Spleen (tissue), 11 donors: ENCODE data around the gene GMCL2. TPM values are rescaled to one million over a fixed set of nuclear protein-coding genes. Genes with fewer than 3 reads are reported as not detected.

Experiments used
- DNase-seq: peaks from one replicate; pipeline ENCODE4 v3.0.0-alpha.2; 2020
- H3K27ac ChIP-seq, 8 donors: fragments of 200-600 bp; sonication (generic) in 7 of 8; 1 replicate in 4 of 8; 2 replicates in 4 of 8; pipeline versions ENCODE4 v1.5.0 to v1.8.0; 2016 to 2021; ENCODE audit warnings: inconsistent platforms in 4 of 8, mild to moderate bottlenecking in 4 of 8, moderate library complexity in 1 of 8
- H3K27me3 ChIP-seq, 7 donors: fragments of 200-600 bp; sonication (generic) in 6 of 7; replicated peaks in 1 of 7; 1 replicate in 4 of 7; 2 replicates in 3 of 7; pipeline versions ENCODE4 v1.5.0 to v1.8.0; 2016 to 2021; ENCODE audit warnings: inconsistent platforms in 3 of 7, mild to moderate bottlenecking in 1 of 7
- H3K36me3 ChIP-seq, 6 donors: fragments of 200-600 bp; sonication (generic) in 5 of 6; 1 replicate in 4 of 6; 2 replicates in 2 of 6; pipeline versions ENCODE4 v1.5.0 to v1.8.0; 2016 to 2021; ENCODE audit warnings: inconsistent platforms in 2 of 6
- H3K4me1 ChIP-seq, 6 donors: fragments of 200-600 bp; sonication (generic) in 5 of 6; 1 replicate in 3 of 6; 2 replicates in 3 of 6; pipeline versions ENCODE4 v1.5.0 to v1.8.0; 2016 to 2021; ENCODE audit warnings: inconsistent platforms in 3 of 6
- H3K4me3 ChIP-seq, 8 donors: fragments of 200-600 bp; sonication (generic) in 7 of 8; 1 replicate in 4 of 8; 2 replicates in 4 of 8; pipeline versions ENCODE4 v1.5.0 to v1.8.0; 2016 to 2021; ENCODE audit warnings: inconsistent platforms in 4 of 8, mild to moderate bottlenecking in 4 of 8, moderate library complexity in 2 of 8
- H3K9me3 ChIP-seq, 8 donors: fragments of 200-600 bp; sonication (generic) in 7 of 8; 1 replicate in 4 of 8; 2 replicates in 4 of 8; pipeline versions ENCODE4 v1.5.0 to v1.8.0; 2016 to 2021; ENCODE audit warnings: inconsistent platforms in 4 of 8
- POLR2A ChIP-seq, 3 donors: fragments of 450-650 bp; IDR thresholded peaks; one replicate each; pipeline ENCODE4 v1.5.1; 2017; ENCODE audit warnings: antibody characterized with exemption in 3 of 3, mild to moderate bottlenecking in 1 of 3
- POLR2AphosphoS5 ChIP-seq, 3 donors: sonication (generic); formaldehyde crosslinking; IDR thresholded peaks; one replicate each; pipeline ENCODE4 v1.5.1; 2017; ENCODE audit warnings: antibody characterized with exemption in 3 of 3
- WGBS, 5 donors: extraction: QIAGEN DNeasy Blood & Tissue Kit in 3 of 5; methylation state at CpG; one replicate each; pipeline versions ENCODE4 v1.1.5 to v1.1.7; 2013 to 2018; 5-methylcytosine and 5-hydroxymethylcytosine counted together
- intact Hi-C: fragments of 100-400 bp; cut with DNase I; formaldehyde crosslinking; loops from one replicate; pipeline ENCODE4 v1.15.0; 2023; ENCODE audit warnings: low total_unique reads
- polyA plus RNA-seq, 3 donors: library from polyadenylated mRNA; stranded (reverse); fragments of 200-250 nt; gene quantifications; one replicate each; pipeline ENCODE4 v1.2.1, GENCODE V29; 2013
- total RNA-seq, 7 donors: library from RNA; depleted of rRNA in 3 of 7; stranded (reverse); fragments of >200 nt in 3 of 7; fragmentation: NEBNext Ultra II Directional in 4 of 7; extraction: Animal tissue kit (Norgen Biotek cat#: 25700) in 4 of 7; gene quantifications; one replicate each; pipeline versions ENCODE4 v1.1.0 to v1.2.1, GENCODE V29; 2016 to 2021
- TF ChIP-seq, protein P1 (sequence below), 11 experiments: fragments of 200-600 bp in 7 of 11; fragments of 450-650 bp in 4 of 11; sonication (generic) in 4 of 11; IDR thresholded peaks in 8 of 11; conservative IDR thresholded peaks in 3 of 11; 1 replicate in 7 of 11; 2 replicates in 4 of 11; pipeline versions ENCODE4 v1.4.0 to v1.8.0; 2016 to 2021; ENCODE audit warnings: antibody characterized with exemption in 11 of 11, inconsistent platforms in 4 of 11, mild to moderate bottlenecking in 1 of 11
- donor health status: healthy with polysubstance abuse.
- donor health status: DM: no; HTN: no; CAD: no; lungs with moderate emphysema.
- donor health status: DM: no; HTN: no; CAD: no.
- donor health status: Bipolar disorder and iron deficiency.
- donor health status: healthy.
- donor health status: DM: no; HTN: no; CAD: no.
- donor health status: DM: yes; HTN: yes; CAD: no.

Gene GMCL2
- total and polyA plus RNA-seq, 10 donors = 0.03 TPM; not detected in 9

GRCh38 chr5:178176791-178177190 is 10.4 kb downstream of the GMCL2 start:
- TF ChIP-seq, protein P1, sequence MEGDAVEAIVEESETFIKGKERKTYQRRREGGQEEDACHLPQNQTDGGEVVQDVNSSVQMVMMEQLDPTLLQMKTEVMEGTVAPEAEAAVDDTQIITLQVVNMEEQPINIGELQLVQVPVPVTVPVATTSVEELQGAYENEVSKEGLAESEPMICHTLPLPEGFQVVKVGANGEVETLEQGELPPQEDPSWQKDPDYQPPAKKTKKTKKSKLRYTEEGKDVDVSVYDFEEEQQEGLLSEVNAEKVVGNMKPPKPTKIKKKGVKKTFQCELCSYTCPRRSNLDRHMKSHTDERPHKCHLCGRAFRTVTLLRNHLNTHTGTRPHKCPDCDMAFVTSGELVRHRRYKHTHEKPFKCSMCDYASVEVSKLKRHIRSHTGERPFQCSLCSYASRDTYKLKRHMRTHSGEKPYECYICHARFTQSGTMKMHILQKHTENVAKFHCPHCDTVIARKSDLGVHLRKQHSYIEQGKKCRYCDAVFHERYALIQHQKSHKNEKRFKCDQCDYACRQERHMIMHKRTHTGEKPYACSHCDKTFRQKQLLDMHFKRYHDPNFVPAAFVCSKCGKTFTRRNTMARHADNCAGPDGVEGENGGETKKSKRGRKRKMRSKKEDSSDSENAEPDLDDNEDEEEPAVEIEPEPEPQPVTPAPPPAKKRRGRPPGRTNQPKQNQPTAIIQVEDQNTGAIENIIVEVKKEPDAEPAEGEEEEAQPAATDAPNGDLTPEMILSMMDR (IDR thresholded peaks at IDR 0.05 in 8 of 11, conservative IDR thresholded peaks at IDR 0.05 in 3 of 11) = no peak
- TF ChIP-seq POLR2AphosphoS5 (IDR thresholded peaks at IDR 0.05) = no peak
- TF ChIP-seq POLR2A (IDR thresholded peaks at IDR 0.05) = no peak
- WGBS, 5 donors = 32 to 63% (median 45%) methylated on average over 6 of the region's 6 CpGs
- Histone ChIP-seq H3K27ac (no peak overlapping the region), H3K27me3 (peaks cover 0 to 4% (median 0%) of the 10 kb centered on the region in 7 donors), H3K9me3 (no peaks in the 10 kb centered on the region), H3K4me1 (no peaks in the 10 kb centered on the region), H3K4me3 (no peak overlapping the region), H3K36me3 (no peaks in the 10 kb centered on the region)
- no peak for DNase-seq
- intact Hi-C loops = no loop called here

GRCh38 chr5:178174456-178174855 is 12.7 kb downstream of the GMCL2 start:
- H3K4me1 ChIP-seq = no peaks in the 10 kb centered on the region
- H3K36me3 ChIP-seq = no peaks in the 10 kb centered on the region
- no peak overlapping the region for H3K27ac ChIP-seq
- TF ChIP-seq POLR2AphosphoS5 (IDR thresholded peaks at IDR 0.05) (no peak), POLR2A (IDR thresholded peaks at IDR 0.05) (no peak)
- TF ChIP-seq, protein P1 (IDR thresholded peaks at IDR 0.05 in 8 of 11, conservative IDR thresholded peaks at IDR 0.05 in 3 of 11) = no peak
- 89 to 96% (median 90%) methylated on average over 3 of the region's 3 CpGs for whole genome bisulfite sequencing, 5 donors
- H3K27me3 ChIP-seq = no peaks in the 10 kb centered on the region
- intact Hi-C loops = no loop called here
- H3K4me3 ChIP-seq = no peak overlapping the region
- H3K9me3 ChIP-seq = no peaks in the 10 kb centered on the region
- DNase-seq = no peak

DNA sequence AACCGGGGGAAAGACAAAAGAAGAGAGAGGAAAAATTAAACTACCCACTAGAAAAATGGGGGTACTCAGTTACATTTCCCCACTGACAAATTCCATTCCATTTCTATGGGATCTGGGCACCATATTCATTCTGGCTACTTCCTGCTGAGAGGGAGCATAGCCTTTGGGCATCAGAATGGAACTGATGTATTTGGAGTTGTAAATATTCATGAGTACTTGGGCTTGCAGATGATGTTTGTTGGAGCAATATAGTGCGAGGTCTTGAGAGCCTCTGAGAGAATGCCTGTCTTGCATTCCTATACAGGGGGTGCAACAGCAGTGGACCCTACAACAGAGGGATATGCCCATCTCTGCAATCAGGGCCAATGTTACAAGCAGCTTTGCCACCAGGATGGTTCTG is 16.7 kb downstream of the GMCL2 start:
- intact Hi-C loops = no loop called here
- Histone ChIP-seq H3K27me3 (peaks cover 0 to 9% (median 3%) of the 10 kb centered on the region in 7 donors), H3K9me3 (no peaks in the 10 kb centered on the region), H3K36me3 (no peaks in the 10 kb centered on the region), H3K27ac (no peak overlapping the region), H3K4me3 (no peak overlapping the region), H3K4me1 (no peaks in the 10 kb centered on the region)
- DNase-seq = no peak
- TF ChIP-seq POLR2A (IDR thresholded peaks at IDR 0.05) = no peak
- TF ChIP-seq, protein P1 (IDR thresholded peaks at IDR 0.05 in 8 of 11, conservative IDR thresholded peaks at IDR 0.05 in 3 of 11) = no peak
- TF ChIP-seq POLR2AphosphoS5 (IDR thresholded peaks at IDR 0.05) = no peak
- 90 to 94% (median 93%) methylated on average over 2 of the region's 2 CpGs for WGBS, 5 donors

DNA sequence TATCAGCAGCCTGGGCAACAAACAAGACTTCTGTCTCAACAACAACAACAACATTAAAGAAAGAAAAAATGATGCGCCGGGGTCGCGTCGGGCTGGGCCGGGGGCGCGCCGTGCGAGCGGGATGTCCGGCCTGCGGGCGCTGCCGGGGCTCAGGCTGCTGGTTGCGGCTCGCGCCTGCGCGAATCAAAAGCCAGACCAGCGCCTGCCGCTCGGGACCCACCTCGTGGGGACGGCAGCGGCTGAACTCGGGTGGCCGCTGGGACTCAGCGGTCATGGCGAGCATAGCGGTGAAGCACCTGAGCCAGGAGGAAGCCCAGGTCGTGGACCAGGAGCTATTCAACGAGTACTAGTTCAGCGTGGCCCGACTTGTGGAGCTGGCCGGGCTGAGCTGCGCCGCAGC is 21.6 kb downstream of the GMCL2 start:
- Histone ChIP-seq H3K4me3 (no peak overlapping the region), H3K27ac (no peak overlapping the region), H3K4me1 (peaks cover 0 to 12% (median 9%) of the 10 kb centered on the region in 6 donors), H3K9me3 (no peaks in the 10 kb centered on the region), H3K36me3 (no peaks in the 10 kb centered on the region), H3K27me3 (peaks cover 0 to 39% (median 6%) of the 10 kb centered on the region in 7 donors)
- no peak for DNase-seq
- TF ChIP-seq POLR2AphosphoS5 (IDR thresholded peaks at IDR 0.05) = no peak
- TF ChIP-seq, protein P1 (IDR thresholded peaks at IDR 0.05 in 8 of 11, conservative IDR thresholded peaks at IDR 0.05 in 3 of 11) = no peak
- TF ChIP-seq POLR2A (IDR thresholded peaks at IDR 0.05) = no peak
- WGBS, 5 donors = 38 to 75% (median 59%) methylated on average over 24 to 38 of the region's 38 CpGs
- intact Hi-C loops = no loop called here
